SK-N-SH treated with all-trans-retinoic acid at 6 μM for 48 hours (cell line): ENCODE data around the gene TMEM131.

Experiments
- ARNTL ChIP-seq: fragments of 450-650 bp; formaldehyde crosslinking; IDR thresholded peaks from 2 replicates; pipeline ENCODE4 v1.5.0; 2020; ENCODE audit warnings: low read depth, mild to moderate bottlenecking, moderate library complexity, borderline replicate concordance
- BACH2 ChIP-seq: fragments of 250-450 bp; sonication (Bioruptor Pico); IDR thresholded peaks from 2 replicates; pipeline ENCODE4 v1.9.0; 2021; ENCODE audit warnings: mild to moderate bottlenecking, borderline replicate concordance
- GLIS3 ChIP-seq: fragments of 250-450 bp; sonication (Bioruptor Pico); IDR thresholded peaks from 2 replicates; pipeline ENCODE4 v1.5.0; 2020; ENCODE audit warnings: mild to moderate bottlenecking, moderate library complexity
- TCF4 ChIP-seq: fragments of 250-450 bp; sonication (Bioruptor Pico); IDR thresholded peaks from 2 replicates; pipeline ENCODE4 v1.8.0; 2021; ENCODE audit warnings: mild to moderate bottlenecking, moderate library complexity, borderline replicate concordance
- ZFP3 ChIP-seq: fragments of 250-450 bp; sonication (Bioruptor Pico); IDR thresholded peaks from 2 replicates; pipeline ENCODE4 v1.5.0; 2020; ENCODE audit warnings: mild to moderate bottlenecking, moderate library complexity
- ZNF8 ChIP-seq: fragments of 450-650 bp; formaldehyde crosslinking; IDR thresholded peaks from 2 replicates; pipeline ENCODE4 v1.5.0; 2020; ENCODE audit warnings: mild to moderate bottlenecking, moderate library complexity
- TF ChIP-seq, protein P1 (sequence below): fragments of 250-450 bp; sonication (Bioruptor Pico); IDR thresholded peaks from 2 replicates; pipeline ENCODE4 v1.8.0; 2020; ENCODE audit warnings: mild to moderate bottlenecking, moderate library complexity, borderline replicate concordance
- TF ChIP-seq, protein P2 (sequence below): fragments of 250-450 bp; sonication (Bioruptor Pico); IDR thresholded peaks from 2 replicates; pipeline ENCODE4 v1.5.1; 2021; ENCODE audit warnings: mild to moderate bottlenecking, moderate library complexity
- TF ChIP-seq, protein P3 (sequence below): fragments of 250-450 bp; sonication (Bioruptor Pico); IDR thresholded peaks from 2 replicates; pipeline ENCODE4 v1.5.0; 2020; ENCODE audit warnings: mild to moderate bottlenecking, moderate library complexity
- TF ChIP-seq, protein P4 (sequence below): fragments of 250-450 bp; sonication (Bioruptor Pico); IDR thresholded peaks from 2 replicates; pipeline ENCODE4 v1.8.0; 2021; ENCODE audit warnings: low read depth, mild to moderate bottlenecking, moderate library complexity, borderline replicate concordance

DNA sequence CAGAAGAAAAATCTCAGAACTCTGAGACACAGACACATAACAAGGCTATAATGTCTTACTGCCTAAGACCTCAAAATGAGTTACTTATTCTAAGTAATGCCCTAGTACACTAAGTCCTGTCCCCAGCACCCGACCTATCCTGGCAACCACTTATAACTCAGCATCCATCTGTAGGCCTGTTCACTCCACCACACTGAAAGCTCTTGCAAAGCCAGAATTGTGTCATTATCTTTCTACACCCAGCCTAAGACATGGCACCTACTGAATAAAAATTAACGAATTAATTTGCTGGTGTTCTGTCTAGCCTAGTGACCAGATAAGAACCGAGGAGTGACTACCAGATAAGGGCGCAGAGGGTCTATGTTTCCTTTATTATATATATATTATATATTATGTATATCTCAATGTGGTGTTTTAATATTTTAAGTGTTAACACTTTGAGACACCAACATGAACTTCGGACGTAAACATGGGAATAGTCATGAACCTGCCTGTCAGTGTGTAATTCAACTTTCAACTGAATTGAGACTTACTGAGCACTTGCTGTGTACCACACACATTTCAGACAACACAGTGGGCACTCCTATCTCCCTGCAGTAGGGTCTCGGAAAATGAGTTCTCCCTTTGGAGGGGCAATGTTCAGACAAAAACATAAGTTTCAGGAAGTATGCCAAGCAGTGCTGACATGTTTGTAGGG, 27.7 kb downstream of the TMEM131 start:
- TF ChIP-seq, protein P1, sequence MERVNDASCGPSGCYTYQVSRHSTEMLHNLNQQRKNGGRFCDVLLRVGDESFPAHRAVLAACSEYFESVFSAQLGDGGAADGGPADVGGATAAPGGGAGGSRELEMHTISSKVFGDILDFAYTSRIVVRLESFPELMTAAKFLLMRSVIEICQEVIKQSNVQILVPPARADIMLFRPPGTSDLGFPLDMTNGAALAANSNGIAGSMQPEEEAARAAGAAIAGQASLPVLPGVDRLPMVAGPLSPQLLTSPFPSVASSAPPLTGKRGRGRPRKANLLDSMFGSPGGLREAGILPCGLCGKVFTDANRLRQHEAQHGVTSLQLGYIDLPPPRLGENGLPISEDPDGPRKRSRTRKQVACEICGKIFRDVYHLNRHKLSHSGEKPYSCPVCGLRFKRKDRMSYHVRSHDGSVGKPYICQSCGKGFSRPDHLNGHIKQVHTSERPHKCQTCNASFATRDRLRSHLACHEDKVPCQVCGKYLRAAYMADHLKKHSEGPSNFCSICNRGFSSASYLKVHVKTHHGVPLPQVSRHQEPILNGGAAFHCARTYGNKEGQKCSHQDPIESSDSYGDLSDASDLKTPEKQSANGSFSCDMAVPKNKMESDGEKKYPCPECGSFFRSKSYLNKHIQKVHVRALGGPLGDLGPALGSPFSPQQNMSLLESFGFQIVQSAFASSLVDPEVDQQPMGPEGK (CRISPR knock-in tag), result no peak
- TF ChIP-seq, protein P2, sequence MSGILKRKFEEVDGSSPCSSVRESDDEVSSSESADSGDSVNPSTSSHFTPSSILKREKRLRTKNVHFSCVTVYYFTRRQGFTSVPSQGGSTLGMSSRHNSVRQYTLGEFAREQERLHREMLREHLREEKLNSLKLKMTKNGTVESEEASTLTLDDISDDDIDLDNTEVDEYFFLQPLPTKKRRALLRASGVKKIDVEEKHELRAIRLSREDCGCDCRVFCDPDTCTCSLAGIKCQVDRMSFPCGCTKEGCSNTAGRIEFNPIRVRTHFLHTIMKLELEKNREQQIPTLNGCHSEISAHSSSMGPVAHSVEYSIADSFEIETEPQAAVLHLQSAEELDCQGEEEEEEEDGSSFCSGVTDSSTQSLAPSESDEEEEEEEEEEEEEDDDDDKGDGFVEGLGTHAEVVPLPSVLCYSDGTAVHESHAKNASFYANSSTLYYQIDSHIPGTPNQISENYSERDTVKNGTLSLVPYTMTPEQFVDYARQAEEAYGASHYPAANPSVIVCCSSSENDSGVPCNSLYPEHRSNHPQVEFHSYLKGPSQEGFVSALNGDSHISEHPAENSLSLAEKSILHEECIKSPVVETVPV (CRISPR knock-in tag), result no peak
- no peak for TF ChIP-seq GLIS3 (CRISPR knock-in tag)
- TF ChIP-seq ZNF8, result no peak
- no peak for TF ChIP-seq ZFP3 (CRISPR knock-in tag)
- TF ChIP-seq, protein P3, sequence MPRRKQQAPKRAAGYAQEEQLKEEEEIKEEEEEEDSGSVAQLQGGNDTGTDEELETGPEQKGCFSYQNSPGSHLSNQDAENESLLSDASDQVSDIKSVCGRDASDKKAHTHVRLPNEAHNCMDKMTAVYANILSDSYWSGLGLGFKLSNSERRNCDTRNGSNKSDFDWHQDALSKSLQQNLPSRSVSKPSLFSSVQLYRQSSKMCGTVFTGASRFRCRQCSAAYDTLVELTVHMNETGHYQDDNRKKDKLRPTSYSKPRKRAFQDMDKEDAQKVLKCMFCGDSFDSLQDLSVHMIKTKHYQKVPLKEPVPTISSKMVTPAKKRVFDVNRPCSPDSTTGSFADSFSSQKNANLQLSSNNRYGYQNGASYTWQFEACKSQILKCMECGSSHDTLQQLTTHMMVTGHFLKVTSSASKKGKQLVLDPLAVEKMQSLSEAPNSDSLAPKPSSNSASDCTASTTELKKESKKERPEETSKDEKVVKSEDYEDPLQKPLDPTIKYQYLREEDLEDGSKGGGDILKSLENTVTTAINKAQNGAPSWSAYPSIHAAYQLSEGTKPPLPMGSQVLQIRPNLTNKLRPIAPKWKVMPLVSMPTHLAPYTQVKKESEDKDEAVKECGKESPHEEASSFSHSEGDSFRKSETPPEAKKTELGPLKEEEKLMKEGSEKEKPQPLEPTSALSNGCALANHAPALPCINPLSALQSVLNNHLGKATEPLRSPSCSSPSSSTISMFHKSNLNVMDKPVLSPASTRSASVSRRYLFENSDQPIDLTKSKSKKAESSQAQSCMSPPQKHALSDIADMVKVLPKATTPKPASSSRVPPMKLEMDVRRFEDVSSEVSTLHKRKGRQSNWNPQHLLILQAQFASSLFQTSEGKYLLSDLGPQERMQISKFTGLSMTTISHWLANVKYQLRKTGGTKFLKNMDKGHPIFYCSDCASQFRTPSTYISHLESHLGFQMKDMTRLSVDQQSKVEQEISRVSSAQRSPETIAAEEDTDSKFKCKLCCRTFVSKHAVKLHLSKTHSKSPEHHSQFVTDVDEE (CRISPR knock-in tag), result no peak
- no peak for TF ChIP-seq BACH2 (CRISPR knock-in tag)
- TF ChIP-seq TCF4 (CRISPR knock-in tag), result no peak
- no peak for TF ChIP-seq ARNTL (CRISPR knock-in tag)
- TF ChIP-seq, protein P4, sequence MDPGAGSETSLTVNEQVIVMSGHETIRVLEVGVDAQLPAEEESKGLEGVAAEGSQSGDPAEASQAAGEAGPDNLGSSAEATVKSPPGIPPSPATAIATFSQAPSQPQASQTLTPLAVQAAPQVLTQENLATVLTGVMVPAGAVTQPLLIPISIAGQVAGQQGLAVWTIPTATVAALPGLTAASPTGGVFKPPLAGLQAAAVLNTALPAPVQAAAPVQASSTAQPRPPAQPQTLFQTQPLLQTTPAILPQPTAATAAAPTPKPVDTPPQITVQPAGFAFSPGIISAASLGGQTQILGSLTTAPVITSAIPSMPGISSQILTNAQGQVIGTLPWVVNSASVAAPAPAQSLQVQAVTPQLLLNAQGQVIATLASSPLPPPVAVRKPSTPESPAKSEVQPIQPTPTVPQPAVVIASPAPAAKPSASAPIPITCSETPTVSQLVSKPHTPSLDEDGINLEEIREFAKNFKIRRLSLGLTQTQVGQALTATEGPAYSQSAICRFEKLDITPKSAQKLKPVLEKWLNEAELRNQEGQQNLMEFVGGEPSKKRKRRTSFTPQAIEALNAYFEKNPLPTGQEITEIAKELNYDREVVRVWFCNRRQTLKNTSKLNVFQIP, result no peak
